B cell (primary cell): ENCODE results near the gene PAPLN. TPM values are rescaled to one million over a fixed set of nuclear protein-coding genes. Genes with fewer than 3 reads are reported as not detected.

ENCODE experiments used
- ATAC-seq: fragments of 200-7000 bp; cut with Tn5 transposase; one replicate; pipeline ENCODE4 v1.10.0; 2021; ENCODE audit warnings: low read depth, mild to moderate bottlenecking, moderate number of reproducible peaks, moderate library complexity
- CTCF ChIA-PET: fragments of 350-600 bp; sonication (Branson Sonifier 250); formaldehyde crosslinking; loops from one replicate; lab custom pipeline; 2021; ENCODE audit warnings: antibody characterized with exemption, inconsistent platforms; lab: Charles Lee
- POLR2A ChIA-PET: fragments of 350-600 bp; sonication (Branson Sonifier 250); formaldehyde crosslinking; loops from one replicate; lab custom pipeline; 2021; ENCODE audit warnings: antibody characterized with exemption; lab: Charles Lee
- DNase-seq: peaks from one replicate; pipeline ENCODE4 v3.0.0; 2013
- H2AFZ ChIP-seq: 2 replicates; pipeline ENCODE4 v1.6.1; 2012; ENCODE audit warnings: mild to moderate bottlenecking, low read depth, low read length; ENCODE audit not compliant: insufficient read depth, poor library complexity, severe bottlenecking
- H3K27ac ChIP-seq, 2 donors: 1 replicate in 1 of 2; 2 replicates in 1 of 2; pipeline ENCODE4 v1.5.1; 2012 to 2013; ENCODE audit warnings: low read length in 2 of 2, mild to moderate bottlenecking in 2 of 2, moderate library complexity in 1 of 2
- H3K27me3 ChIP-seq, 4 experiments: fragments of 200-600 bp in 1 of 4; sonication (generic) in 1 of 4; replicated peaks in 1 of 4; 1 replicate in 2 of 4; 2 replicates in 2 of 4; pipeline versions ENCODE4 v1.6.1 to v1.7.0; 2013 to 2016; ENCODE audit warnings: low read length in 3 of 4, mild to moderate bottlenecking in 2 of 4, mixed read lengths in 1 of 4, moderate library complexity in 1 of 4; ENCODE audit not compliant: insufficient read depth in 4 of 4, control insufficient read depth in 3 of 4; ENCODE audit errors: control extremely low read depth in 1 of 4
- H3K36me3 ChIP-seq, 2 experiments: replicated peaks in 1 of 2; 1 replicate in 1 of 2; 2 replicates in 1 of 2; pipeline versions ENCODE4 v1.6.1 to v1.7.1; 2013; ENCODE audit warnings: low read length in 1 of 2; ENCODE audit not compliant: insufficient read depth in 2 of 2, control insufficient read depth in 1 of 2; ENCODE audit errors: control extremely low read depth in 1 of 2, extremely low read depth in 1 of 2
- H3K4me1 ChIP-seq, 2 donors: fragments of 200-600 bp in 1 of 2; sonication (generic) in 1 of 2; 1 replicate in 1 of 2; 2 replicates in 1 of 2; pipeline versions ENCODE4 v1.5.1 to v1.6.1; 2013 to 2017; ENCODE audit warnings: low read length in 2 of 2; ENCODE audit not compliant: control insufficient read depth in 2 of 2, insufficient read depth in 2 of 2
- H3K4me2 ChIP-seq: replicated peaks from 2 replicates; pipeline ENCODE3; 2012; ENCODE audit warnings: mild to moderate bottlenecking, low read depth, low read length; ENCODE audit not compliant: poor library complexity, severe bottlenecking
- H3K4me3 ChIP-seq, 5 experiments: fragments of 200-600 bp in 1 of 5; sonication (generic) in 1 of 5; 1 replicate in 3 of 5; 2 replicates in 2 of 5; pipeline versions ENCODE4 v1.5.1 to v1.7.0; 2011 to 2016; ENCODE audit warnings: low read length in 4 of 5, mild to moderate bottlenecking in 4 of 5, low read depth in 2 of 5, control low read depth in 1 of 5, moderate library complexity in 1 of 5; ENCODE audit not compliant: insufficient read depth in 1 of 5; ENCODE audit errors: control extremely low read depth in 1 of 5, extremely low read depth in 1 of 5
- H3K79me2 ChIP-seq: fragments of 200-600 bp; sonication (generic); one replicate; pipeline ENCODE4 v1.6.0; 2016; ENCODE audit warnings: low read length; ENCODE audit not compliant: control insufficient read depth, insufficient read depth
- H3K9ac ChIP-seq: fragments of 200-600 bp; sonication (generic); 2 replicates; pipeline ENCODE4 v1.6.1; 2017; ENCODE audit warnings: mild to moderate bottlenecking, low read length, moderate library complexity
- H3K9me3 ChIP-seq, 3 donors: one replicate each; pipeline versions ENCODE4 v1.6.1 to v1.7.1; 2013; ENCODE audit warnings: low read length in 2 of 3; ENCODE audit not compliant: control insufficient read depth in 2 of 3, insufficient read depth in 1 of 3; ENCODE audit errors: control extremely low read depth in 1 of 3
- H4K20me1 ChIP-seq: 2 replicates; pipeline ENCODE4 v1.6.0; 2012; ENCODE audit warnings: mild to moderate bottlenecking, low read length; ENCODE audit not compliant: insufficient read depth, control insufficient read depth, poor library complexity, severe bottlenecking
- H3K27ac Mint-ChIP-seq: one replicate; pipeline ENCODE4 v1.8.0; 2021; ENCODE audit warnings: mixed read lengths
- H3K27me3 Mint-ChIP-seq: one replicate; pipeline ENCODE4 v1.8.0; 2021; ENCODE audit warnings: mixed read lengths
- H3K4me1 Mint-ChIP-seq: one replicate; pipeline ENCODE4 v1.8.0; 2021; ENCODE audit warnings: mixed read lengths
- H3K4me3 Mint-ChIP-seq: one replicate; pipeline ENCODE4 v1.8.0; 2021; ENCODE audit warnings: mixed read lengths
- H3K9me3 Mint-ChIP-seq: one replicate; pipeline ENCODE4 v1.8.0; 2022; ENCODE audit warnings: mixed read lengths; ENCODE audit not compliant: insufficient read depth
- CTCF ChIP-seq: fragments of 200-600 bp; IDR thresholded peaks from one replicate; pipeline ENCODE4 v1.8.0; 2022; ENCODE audit warnings: antibody characterized with exemption, mild to moderate bottlenecking
- EZH2 ChIP-seq: IDR thresholded peaks from 2 replicates; pipeline ENCODE4 v1.6.1; 2012; ENCODE audit warnings: borderline replicate concordance, low read depth, mild to moderate bottlenecking, moderate library complexity, low read length; ENCODE audit not compliant: insufficient read depth, poor library complexity, severe bottlenecking
- WGBS: methylation state at CpG from one replicate; pipeline ENCODE4 v1.1.5; 2013; ENCODE audit warnings: missing lambda C conversion rate; ENCODE audit not compliant: insufficient coverage; 5-methylcytosine and 5-hydroxymethylcytosine counted together
- intact Hi-C: fragments of 100-400 bp; cut with micrococcal nuclease; formaldehyde crosslinking; loops from one replicate; pipeline ENCODE4 v1.10.0; 2022
- polyA plus RNA-seq: library from polyadenylated mRNA; depleted of rRNA; stranded (reverse); fragments of >200 nt; gene quantifications from 2 replicates; pipeline ENCODE4 v1.2.3, GENCODE V29; 2012
- total RNA-seq, 2 donors: library from RNA; stranded (reverse); fragments of 120-200 nt in 1 of 2; gene quantifications; 1 replicate in 1 of 2; 2 replicates in 1 of 2; pipeline versions ENCODE4 v1.2.3 to v1.2.4, GENCODE V29; 2013 to 2022

PAPLN gene
- total and polyA plus RNA-seq, 2 donors (not counting 1 experiment from before 2014, with no cell fraction given), result 0.69 to 1.5 TPM

- no peaks in the 10 kb centered on the region for H3K27me3 ChIP-seq
- ATAC-seq (no peak), DNase-seq (no peak)
- POLR2A ChIA-PET, result no interaction called here
- intact Hi-C loops, result no loop called here
- H3K4me2 ChIP-seq, result no peak overlapping the region
- TF ChIP-seq CTCF, result no peak
- TF ChIP-seq EZH2, result no peak
- CTCF ChIA-PET, result interaction anchor here (0.7 to 1.6 kb wide), 2 partner anchors 18 to 939 kb away, joined by 3 to 12 read pairs; no protein-coding TSS in a partner anchor
- Mint-ChIP-seq H3K9me3 (no peaks in the 10 kb centered on the region), H3K4me1 (peaks cover 12% of the 10 kb centered on the region), H3K27ac (no peak overlapping the region), H3K4me3 (no peak overlapping the region), H3K27me3 (no peaks in the 10 kb centered on the region)
- no CpG with 5 or more reads among the region's 4 CpGs for WGBS
- no peak overlapping the region for H3K4me3 ChIP-seq
- peaks cover 17% of the 10 kb centered on the region for H3K79me2 ChIP-seq
- H3K9me3 ChIP-seq, result no peaks in the 10 kb centered on the region
- H3K9ac ChIP-seq, result no peak overlapping the region
- no peak overlapping the region for H3K27ac ChIP-seq
- peaks cover 0 to 2% of the 10 kb centered on the region in 2 experiments for H3K36me3 ChIP-seq
- H3K4me1 ChIP-seq, result peaks cover 8 to 12% of the 10 kb centered on the region in 2 donors
- no peak overlapping the region for H2AFZ ChIP-seq
- H4K20me1 ChIP-seq, result no peaks in the 10 kb centered on the region
Measured at GRCh38 chr14:73313151-73313550, 75.8 kb downstream of the PAPLN start.

GRCh38 chr14:73323896-73324399 is 86.6 kb downstream of the PAPLN start:
- H3K9me3 ChIP-seq, result no peaks in the 10 kb centered on the region
- H3K27ac Mint-ChIP-seq, result no peak overlapping the region
- no peak overlapping the region for H3K4me3 Mint-ChIP-seq
- no peak for DNase-seq
- no peaks in the 10 kb centered on the region for H3K27me3 ChIP-seq
- intact Hi-C loops, result no loop called here
- H4K20me1 ChIP-seq, result peaks cover 14% of the 10 kb centered on the region
- 100% methylated on average over 1 of the region's 3 CpGs for WGBS
- H3K27ac ChIP-seq, result no peak overlapping the region
- no peaks in the 10 kb centered on the region for H3K9me3 Mint-ChIP-seq
- H3K9ac ChIP-seq, result no peak overlapping the region
- H3K79me2 ChIP-seq, result peaks cover 4% of the 10 kb centered on the region
- ChIA-PET CTCF (interaction anchor here (1.5 kb wide), 1 partner anchor 28 kb away, joined by 3 read pairs; no protein-coding TSS in a partner anchor), POLR2A (no interaction called here)
- H3K4me1 Mint-ChIP-seq, result peaks cover 18% of the 10 kb centered on the region
- no peak overlapping the region for H2AFZ ChIP-seq
- no peak overlapping the region for H3K4me2 ChIP-seq
- TF ChIP-seq CTCF (no peak), EZH2 (no peak)
- H3K4me1 ChIP-seq, result peaks cover 4 to 7% of the 10 kb centered on the region in 2 donors
- no peak for ATAC-seq
- H3K4me3 ChIP-seq, result no peak overlapping the region
- H3K27me3 Mint-ChIP-seq, result no peaks in the 10 kb centered on the region
- peaks cover 2 to 9% of the 10 kb centered on the region in 2 experiments for H3K36me3 ChIP-seq
